Measurements from ENCODE around the gene RANGRF. TPM values are rescaled to one million over a fixed set of nuclear protein-coding genes. Genes with fewer than 3 reads are reported as not detected.

RANGRF gene
- total and polyA plus RNA-seq, 9 of the 15 experiments (the other 6 are each of a cell fraction or from before 2014, with no cell fraction given), result 7.6 to 60.0 (median 16.0) TPM

DNA sequence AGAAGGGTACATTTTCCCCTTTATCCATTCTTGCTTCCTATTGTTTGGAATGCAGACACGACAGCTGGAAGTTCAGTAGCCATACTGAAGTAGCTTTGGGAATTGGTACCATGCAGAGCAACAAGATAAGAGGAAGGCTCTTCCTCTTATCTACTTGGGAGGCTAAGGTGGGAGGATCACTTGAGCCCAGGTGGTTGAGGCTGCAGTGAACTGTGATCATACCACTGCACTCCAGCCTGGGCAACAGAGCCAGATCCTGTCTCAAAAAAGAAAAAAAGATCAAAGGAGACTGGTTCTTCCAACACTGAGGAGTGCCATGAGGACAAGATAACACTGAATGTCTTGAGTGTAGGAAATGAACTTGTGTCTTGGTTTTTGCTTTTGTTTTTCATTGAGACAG is 16.0 kb upstream of the RANGRF start:
- intact Hi-C loops (cut with micrococcal nuclease), result no loop called here
- no peak overlapping the region for H3K4me3 ChIP-seq
- no peak for FAIRE-seq
- 25% methylated on average over 1 of the region's 1 CpG for WGBS (ENCODE audit: insufficient coverage, low coverage, missing lambda C conversion rate)
- no TSS peak for BruUV-seq (replicated peaks)
- H3K9ac ChIP-seq (ENCODE audit: insufficient read depth in 1 of 2, low read depth in 2 of 2, low read length in 2 of 2), result no peak overlapping the region
- no peaks in the 10 kb centered on the region for H3K9me3 ChIP-seq (replicated peaks; ENCODE audit: control insufficient read depth, insufficient read depth, low read depth, low read length)
- TF ChIP-seq ELF1 (tag; IDR thresholded peaks at IDR 0.05), result no peak
- no peak for TF ChIP-seq ZNF217 (CRISPR knock-in tag; IDR thresholded peaks at IDR 0.05)
- TF ChIP-seq ZNF121 (CRISPR knock-in tag; conservative IDR thresholded peaks at IDR 0.05), result peak; percentile 65
- TF ChIP-seq KDM1A (IDR thresholded peaks at IDR 0.05), result no peak
- no peak for TF ChIP-seq KLF16 (IDR thresholded peaks at IDR 0.05)
- in situ Hi-C loops (cut with MboI), result no loop called here
- no peak for DNase-seq (ENCODE audit: extremely low read depth in 1 of 4, low spot score in 3 of 4)
- no peaks in the 10 kb centered on the region for H3K79me2 ChIP-seq (ENCODE audit: control insufficient read depth, insufficient read depth, low read length)
- no peaks in the 10 kb centered on the region for H3K9me1 ChIP-seq (ENCODE audit: control insufficient read depth, insufficient read depth, low read length)
- ATAC-seq, result no peak
- H4K20me1 ChIP-seq (replicated peaks; ENCODE audit: control insufficient read depth, insufficient read depth, low read length), result no peaks in the 10 kb centered on the region
- ChIA-PET CTCF (ENCODE audit: low intra/inter-chr PET ratio) (no interaction called here), POLR2A (no interaction called here)
- H3K4me1 ChIP-seq (replicated peaks in 1 of 2; ENCODE audit: control insufficient read depth in 2 of 2, insufficient read depth in 2 of 2, low read length in 2 of 2), result peaks cover 0 to 4% of the 10 kb centered on the region in 2 experiments; a peak in 3 of 5 replicates
- H2AFZ ChIP-seq (ENCODE audit: low read depth, low read length), result no peak overlapping the region
- no peak overlapping the region for H3K27ac ChIP-seq (ENCODE audit: extremely low read depth, low read depth, low read length)
- peaks cover 29% of the 10 kb centered on the region; the same call in 1 of the 3 replicates for H3K36me3 ChIP-seq (ENCODE audit: control insufficient read depth, insufficient read depth, low read length)
- no peaks in the 10 kb centered on the region for H3K27me3 ChIP-seq (ENCODE audit: control insufficient read depth in 2 of 2, insufficient read depth in 2 of 2, low read length in 2 of 2)
- no peak overlapping the region for H3K4me2 ChIP-seq (ENCODE audit: insufficient read depth, low read length)

DNA sequence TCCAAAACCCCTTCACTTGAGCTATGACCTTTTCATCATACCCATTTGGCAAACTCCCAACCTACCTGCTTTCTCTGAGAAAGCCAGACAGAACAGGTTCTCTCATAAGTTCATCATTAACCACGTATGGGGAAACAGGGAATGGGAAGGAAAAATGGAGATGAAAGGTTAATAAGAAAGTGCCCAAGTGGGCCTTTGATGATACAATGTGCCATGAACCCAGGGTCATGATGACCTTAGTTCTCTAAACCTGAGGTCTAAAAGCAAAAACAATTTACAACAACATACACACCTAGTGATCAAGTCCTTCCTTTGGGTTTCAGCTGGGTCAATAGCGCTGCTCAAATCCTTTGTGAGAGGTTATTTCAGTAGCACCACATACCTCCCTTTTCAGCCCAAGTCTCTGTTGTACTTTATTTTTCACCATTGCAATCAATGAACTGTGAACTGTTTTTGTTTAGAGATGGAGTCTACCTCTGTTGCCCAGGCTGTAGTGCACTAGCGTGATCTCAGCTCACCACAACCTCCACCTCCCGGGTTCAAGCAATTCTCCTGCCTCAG is 14.5 kb upstream of the RANGRF start:
- FAIRE-seq (no peak), ATAC-seq (no peak), DNase-seq (ENCODE audit: extremely low read depth in 1 of 4, low spot score in 3 of 4) (no peak)
- ChIA-PET CTCF (ENCODE audit: low intra/inter-chr PET ratio) (no interaction called here), POLR2A (no interaction called here)
- 89% methylated on average over 4 of the region's 4 CpGs for WGBS (ENCODE audit: insufficient coverage, low coverage, missing lambda C conversion rate)
- Histone ChIP-seq H2AFZ (ENCODE audit: low read depth, low read length) (no peak overlapping the region), H3K4me2 (ENCODE audit: insufficient read depth, low read length) (no peak overlapping the region), H3K4me1 (replicated peaks in 1 of 2; ENCODE audit: control insufficient read depth in 2 of 2, insufficient read depth in 2 of 2, low read length in 2 of 2) (peaks cover 0 to 4% of the 10 kb centered on the region in 2 experiments; a peak in 3 of 5 replicates), H3K79me2 (ENCODE audit: control insufficient read depth, insufficient read depth, low read length) (no peaks in the 10 kb centered on the region), H3K27me3 (ENCODE audit: control insufficient read depth in 2 of 2, insufficient read depth in 2 of 2, low read length in 2 of 2) (no peaks in the 10 kb centered on the region), H3K9ac (ENCODE audit: insufficient read depth in 1 of 2, low read depth in 2 of 2, low read length in 2 of 2) (no peak overlapping the region), H3K9me3 (replicated peaks; ENCODE audit: control insufficient read depth, insufficient read depth, low read depth, low read length) (no peaks in the 10 kb centered on the region), H3K4me3 (no peak overlapping the region), H3K9me1 (ENCODE audit: control insufficient read depth, insufficient read depth, low read length) (no peaks in the 10 kb centered on the region), H3K27ac (ENCODE audit: extremely low read depth, low read depth, low read length) (no peak overlapping the region), H3K36me3 (ENCODE audit: control insufficient read depth, insufficient read depth, low read length) (peaks cover 19% of the 10 kb centered on the region; the same call in 1 of the 3 replicates), H4K20me1 (replicated peaks; ENCODE audit: control insufficient read depth, insufficient read depth, low read length) (no peaks in the 10 kb centered on the region)
- in situ Hi-C loops (cut with MboI), result no loop called here
- BruUV-seq (replicated peaks), result no TSS peak
- intact Hi-C loops (cut with micrococcal nuclease), result no loop called here
- no peak for TF ChIP-seq COPS2 (conservative IDR thresholded peaks at IDR 0.05)
- TF ChIP-seq, protein P1, sequence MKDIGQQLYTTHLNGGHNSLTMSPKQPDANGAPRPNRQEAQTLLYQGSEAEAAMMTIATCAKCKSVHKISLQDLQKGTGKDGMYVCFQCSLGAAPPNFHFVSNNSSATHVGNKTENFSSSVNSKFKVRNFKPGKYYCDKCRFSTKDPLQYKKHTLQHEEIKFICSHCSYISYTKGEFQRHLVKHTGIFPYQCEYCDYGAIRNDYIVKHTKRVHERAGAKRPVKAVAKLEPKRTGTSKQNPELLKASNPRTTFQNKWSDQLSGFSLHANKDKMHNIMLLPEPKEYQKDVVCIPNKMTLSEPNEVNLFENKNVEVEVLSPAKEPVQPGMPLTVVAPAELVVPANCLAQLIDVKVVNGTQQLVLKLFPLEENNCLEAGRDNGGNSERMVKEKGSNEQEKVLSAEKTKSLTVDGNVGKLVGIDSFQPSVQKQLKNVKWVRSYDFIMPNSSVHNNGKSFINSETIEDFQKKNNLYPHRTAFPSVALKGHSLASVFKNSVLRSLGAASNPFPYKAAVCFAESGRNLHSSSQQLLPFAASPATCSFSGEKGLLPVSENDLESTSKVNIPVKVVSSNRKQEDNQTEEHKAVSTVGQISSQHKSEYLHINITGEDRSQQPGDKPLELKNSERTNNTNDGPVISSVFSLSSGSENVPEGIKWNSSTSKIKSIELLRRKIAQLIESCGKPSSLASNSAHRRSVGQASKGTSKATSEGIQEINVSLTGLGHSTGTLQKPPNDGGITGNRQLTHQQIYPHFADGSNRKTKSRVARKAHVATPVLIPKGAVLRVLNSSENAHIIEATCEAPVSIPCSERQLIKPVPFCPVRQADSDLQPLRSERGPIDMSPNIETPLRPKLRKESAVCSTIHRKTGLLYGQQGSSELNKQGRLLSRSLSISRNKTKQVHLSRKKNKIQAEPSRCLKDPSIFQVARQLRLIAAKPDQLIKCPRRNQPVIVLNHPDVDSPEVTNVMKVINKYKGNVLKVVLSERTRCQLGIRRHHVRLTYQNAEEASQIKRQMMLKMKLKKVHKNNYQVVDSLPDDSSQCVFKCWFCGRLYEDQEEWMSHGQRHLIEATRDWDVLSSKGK (CRISPR knock-in tag; IDR thresholded peaks at IDR 0.05), result no peak
- no peak for TF ChIP-seq ZKSCAN1 (IDR thresholded peaks at IDR 0.05; ENCODE audit: low read depth, low read length)
- no peak for TF ChIP-seq NCOA6 (IDR thresholded peaks at IDR 0.05)
- TF ChIP-seq POLR2H (tag; IDR thresholded peaks at IDR 0.05; ENCODE audit: low read depth), result no peak
- no peak for TF ChIP-seq SPI1 (IDR thresholded peaks at IDR 0.05; ENCODE audit: borderline replicate concordance, low read depth, low read length)
- no peak for TF ChIP-seq ZZZ3 (IDR thresholded peaks at IDR 0.05)
- TF ChIP-seq ZNF324 (CRISPR knock-in tag; IDR thresholded peaks at IDR 0.05), result no peak
- TF ChIP-seq TAF15 (IDR thresholded peaks at IDR 0.05; ENCODE audit: low read depth, low read length), result no peak
- no peak for TF ChIP-seq ZNF717 (CRISPR knock-in tag; IDR thresholded peaks at IDR 0.05)
- TF ChIP-seq KLF1 (tag; IDR thresholded peaks at IDR 0.05), result no peak
- TF ChIP-seq CBFB (CRISPR knock-in tag; IDR thresholded peaks at IDR 0.05), result no peak

Data from K562 (cell line).